HG03354 (cell line): ENCODE measurements around the gene SPAG16.
A peak's percentile ranks its signal among the peaks of the same experiment; 100 is the strongest.

Experiments
- ATAC-seq: cut with Tn5 transposase; IDR thresholded peaks from one replicate; pipeline ENCODE4 v1.9.1; 2021; ENCODE audit warnings: mild to moderate bottlenecking; ENCODE audit not compliant: unreplicated experiment, poor library complexity, severe bottlenecking

Gene SPAG16

GRCh38 chr2:213496226-213496625, 212.0 kb downstream of the SPAG16 start:
- no peak for ATAC-seq

- ATAC-seq: no peak
Measured at GRCh38 chr2:213500881-213501280, 216.6 kb downstream of the SPAG16 start.

GRCh38 chr2:213524164-213524563, 239.9 kb downstream of the SPAG16 start:
- ATAC-seq: no peak

- ATAC-seq: peak; percentile 73
Measured at GRCh38 chr2:213537579-213537978, 253.3 kb downstream of the SPAG16 start.

GRCh38 chr2:213544940-213545339, 260.7 kb downstream of the SPAG16 start:
- no peak for ATAC-seq

GRCh38 chr2:213545481-213545880, 261.2 kb downstream of the SPAG16 start:
- ATAC-seq: no peak

GRCh38 chr2:213545964-213546475, 261.8 kb downstream of the SPAG16 start:
- ATAC-seq: no peak

GRCh38 chr2:213551526-213551925, 267.3 kb downstream of the SPAG16 start:
- ATAC-seq: peak; percentile 47

- no peak for ATAC-seq
Measured at GRCh38 chr2:213559053-213559452, 274.8 kb downstream of the SPAG16 start.

GRCh38 chr2:213561759-213562158, 277.5 kb downstream of the SPAG16 start:
- ATAC-seq: no peak

- no peak for ATAC-seq
Measured at GRCh38 chr2:213562539-213563180, 278.4 kb downstream of the SPAG16 start.

- ATAC-seq: no peak
Measured at GRCh38 chr2:213566846-213567245, 282.6 kb downstream of the SPAG16 start.

GRCh38 chr2:213609570-213610170, 325.4 kb downstream of the SPAG16 start:
- ATAC-seq: no peak

GRCh38 chr2:213627054-213627710, 342.9 kb downstream of the SPAG16 start:
- peak; percentile 66 for ATAC-seq

GRCh38 chr2:213627835-213628460, 343.7 kb downstream of the SPAG16 start:
- peak; percentile 47 for ATAC-seq

- ATAC-seq: no peak
Measured at GRCh38 chr2:213640738-213641425, 356.6 kb downstream of the SPAG16 start.

- ATAC-seq: no peak
Measured at GRCh38 chr2:213644926-213645325, 360.7 kb downstream of the SPAG16 start.

GRCh38 chr2:213649176-213649575, 364.9 kb downstream of the SPAG16 start:
- ATAC-seq: no peak

- ATAC-seq: no peak
Measured at GRCh38 chr2:213664817-213665216, 380.6 kb downstream of the SPAG16 start.

- no peak for ATAC-seq
Measured at GRCh38 chr2:213669657-213670056, 385.4 kb downstream of the SPAG16 start.
